Measurements from ENCODE around the gene PGPEP1.
"Not testable (repeated sequence)": the region's sequence is repeated elsewhere in the genome, so short reads cannot be mapped to it uniquely, and the experiment has no call there.

The PGPEP1 gene

GRCh38 chr19:18349524-18350128, 9.2 kb downstream of the PGPEP1 start:
- TF ChIP-seq LEF1 (IDR thresholded peaks at IDR 0.05; ENCODE audit: borderline replicate concordance) (no peak), ZNF384 (IDR thresholded peaks at IDR 0.05) (no peak), ELF4 (IDR thresholded peaks at IDR 0.05) (no peak), TARDBP (IDR thresholded peaks at IDR 0.05) (no peak), NFRKB (IDR thresholded peaks at IDR 0.05) (no peak), FOXA1 (IDR thresholded peaks at IDR 0.05) (no peak), L3MBTL2 (conservative IDR thresholded peaks at IDR 0.05) (no peak), FOXM1 (IDR thresholded peaks at IDR 0.05; ENCODE audit: borderline replicate concordance) (no peak), HDGF (IDR thresholded peaks at IDR 0.05; ENCODE audit: borderline replicate concordance) (no peak), SP1 (IDR thresholded peaks at IDR 0.05) (no peak), ARNT (IDR thresholded peaks at IDR 0.05) (no peak)
- ChIA-PET CTCF (interaction anchor here (0.7 to 2.5 kb wide), 9 partner anchors 21 to 97 kb away, joined by 3 to 13 read pairs (median 3); partner anchors contain the start of gene JUND), POLR2A (interaction anchor here (1.2 to 1.8 kb wide), 2 partner anchors 66 to 69 kb away, joined by 6 to 10 read pairs; partner anchors contain the start of gene JUND)
- peak; percentile 69 for DNase-seq (ENCODE audit: extremely low spot score)

GRCh38 chr19:18350490-18350889, 10.1 kb downstream of the PGPEP1 start:
- ChIA-PET POLR2A (interaction anchor here (1.8 kb wide), 1 partner anchor 69 kb away, joined by 10 read pairs; the partner anchor contains the start of gene JUND), CTCF (interaction anchor here (0.8 to 2.5 kb wide), 4 partner anchors 30 to 63 kb away, joined by 3 to 13 read pairs (median 4); no protein-coding TSS in a partner anchor)
- TF ChIP-seq SUZ12 (IDR thresholded peaks at IDR 0.05) (no peak), LEF1 (IDR thresholded peaks at IDR 0.05; ENCODE audit: borderline replicate concordance) (no peak)
- DNase-seq (ENCODE audit: extremely low spot score) = no peak

- no peak for DNase-seq (ENCODE audit: extremely low spot score)
- ChIA-PET POLR2A (no interaction called here), CTCF (no interaction called here)
- TF ChIP-seq FOXA1 (IDR thresholded peaks at IDR 0.05) (no peak), HDGF (IDR thresholded peaks at IDR 0.05; ENCODE audit: borderline replicate concordance) (no peak), NFRKB (IDR thresholded peaks at IDR 0.05) (no peak), BHLHE40 (IDR thresholded peaks at IDR 0.05; ENCODE audit: borderline replicate concordance) (no peak), ELF4 (IDR thresholded peaks at IDR 0.05) (no peak), ZNF384 (IDR thresholded peaks at IDR 0.05) (no peak), PKNOX1 (IDR thresholded peaks at IDR 0.05) (no peak), SP1 (IDR thresholded peaks at IDR 0.05) (no peak), CTBP1 (IDR thresholded peaks at IDR 0.05; ENCODE audit: borderline replicate concordance) (no peak), SUZ12 (IDR thresholded peaks at IDR 0.05) (no peak), L3MBTL2 (conservative IDR thresholded peaks at IDR 0.05) (no peak), LEF1 (IDR thresholded peaks at IDR 0.05; ENCODE audit: borderline replicate concordance) (no peak), FOXK2 (IDR thresholded peaks at IDR 0.05) (no peak), ARNT (IDR thresholded peaks at IDR 0.05) (no peak), TARDBP (IDR thresholded peaks at IDR 0.05) (no peak), FOXM1 (IDR thresholded peaks at IDR 0.05; ENCODE audit: borderline replicate concordance) (no peak)
Measured at GRCh38 chr19:18351544-18351943, 11.1 kb downstream of the PGPEP1 start.

GRCh38 chr19:18353378-18354005, 13.1 kb downstream of the PGPEP1 start:
- ChIA-PET CTCF (no interaction called here), POLR2A (no interaction called here)
- TF ChIP-seq BHLHE40 (IDR thresholded peaks at IDR 0.05; ENCODE audit: borderline replicate concordance) (no peak), TARDBP (IDR thresholded peaks at IDR 0.05) (no peak), LEF1 (IDR thresholded peaks at IDR 0.05; ENCODE audit: borderline replicate concordance) (no peak), HDGF (IDR thresholded peaks at IDR 0.05; ENCODE audit: borderline replicate concordance) (no peak), ELF4 (IDR thresholded peaks at IDR 0.05) (no peak), ZNF384 (IDR thresholded peaks at IDR 0.05) (no peak), FOXM1 (IDR thresholded peaks at IDR 0.05; ENCODE audit: borderline replicate concordance) (no peak)
- DNase-seq (ENCODE audit: extremely low spot score) = no peak

- POLR2A ChIA-PET; DNase-seq (ENCODE audit: extremely low spot score): not testable (repeated sequence)
- CTCF ChIA-PET = interaction anchor here (0.6 to 1.1 kb wide), 3 partner anchors 13 to 78 kb away, joined by 3 to 4 read pairs (median 3); no protein-coding TSS in a partner anchor
Measured at GRCh38 chr19:18354743-18355142, 14.3 kb downstream of the PGPEP1 start.

GRCh38 chr19:18357041-18357440, 16.6 kb downstream of the PGPEP1 start:
- no peak for DNase-seq (ENCODE audit: extremely low spot score)
- POLR2A ChIA-PET = interaction anchor here (0.8 kb wide), 1 partner anchor 75 kb away, joined by 4 read pairs; the partner anchor contains the start of gene JUND
- CTCF ChIA-PET = no interaction called here
- TF ChIP-seq CTBP1 (IDR thresholded peaks at IDR 0.05; ENCODE audit: borderline replicate concordance) = no peak
- TF ChIP-seq FOXK2 (IDR thresholded peaks at IDR 0.05) = no peak
- TF ChIP-seq BHLHE40 (IDR thresholded peaks at IDR 0.05; ENCODE audit: borderline replicate concordance) = no peak
- TF ChIP-seq NFRKB (IDR thresholded peaks at IDR 0.05) = no peak
- no peak for TF ChIP-seq TARDBP (IDR thresholded peaks at IDR 0.05)

GRCh38 chr19:18361646-18362045, 21.2 kb downstream of the PGPEP1 start:
- no peak for DNase-seq (ENCODE audit: extremely low spot score)
- CTCF ChIA-PET = interaction anchor here (2.5 kb wide), 1 partner anchor 82 kb away, joined by 8 read pairs; no protein-coding TSS in a partner anchor
- POLR2A ChIA-PET = interaction anchor here (1.1 kb wide), 1 partner anchor 39 kb away, joined by 3 read pairs; the partner anchor contains the start of gene LSM4
- TF ChIP-seq L3MBTL2 (conservative IDR thresholded peaks at IDR 0.05) (no peak), TARDBP (IDR thresholded peaks at IDR 0.05) (no peak), ELF4 (IDR thresholded peaks at IDR 0.05) (no peak)

Measured in HEK293T (cell line).